AG10803 (cell line): ENCODE results near the gene ARID3C.
A peak's percentile ranks its signal among the peaks of the same experiment; 100 is the strongest.

Experiments used
- DNase-seq: peaks from one replicate; pipeline ENCODE4 v3.0.0; 2010; ENCODE audit warnings: low read depth
- H3K4me3 ChIP-seq: 2 replicates; pipeline ENCODE4 v1.5.1; 2011; ENCODE audit warnings: mild to moderate bottlenecking, low read length, control low read depth
- TF ChIP-seq, protein P1 (sequence below): conservative IDR thresholded peaks from 2 replicates; pipeline ENCODE4 v1.5.1; 2011; ENCODE audit warnings: mild to moderate bottlenecking, low read length, control low read depth, inconsistent platforms

Gene ARID3C

DNA sequence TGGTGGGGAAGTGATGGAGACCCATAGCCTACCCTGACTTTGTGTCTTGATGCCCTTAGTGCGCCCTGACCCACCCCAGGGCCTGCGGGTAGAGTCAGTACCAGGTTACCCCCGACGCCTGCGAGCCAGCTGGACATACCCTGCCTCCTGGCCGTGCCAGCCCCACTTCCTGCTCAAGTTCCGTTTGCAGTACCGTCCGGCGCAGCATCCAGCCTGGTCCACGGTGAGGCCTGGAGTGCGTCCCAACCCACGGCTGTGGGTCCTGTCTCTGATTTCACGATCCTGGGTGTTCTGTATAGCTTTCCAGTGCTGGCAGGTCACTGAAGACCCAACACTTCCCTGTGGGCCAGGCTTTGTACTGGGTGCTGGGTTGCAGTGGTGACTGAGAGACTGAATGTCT lies 29.6 kb upstream of the ARID3C start:
- TF ChIP-seq, protein P1, sequence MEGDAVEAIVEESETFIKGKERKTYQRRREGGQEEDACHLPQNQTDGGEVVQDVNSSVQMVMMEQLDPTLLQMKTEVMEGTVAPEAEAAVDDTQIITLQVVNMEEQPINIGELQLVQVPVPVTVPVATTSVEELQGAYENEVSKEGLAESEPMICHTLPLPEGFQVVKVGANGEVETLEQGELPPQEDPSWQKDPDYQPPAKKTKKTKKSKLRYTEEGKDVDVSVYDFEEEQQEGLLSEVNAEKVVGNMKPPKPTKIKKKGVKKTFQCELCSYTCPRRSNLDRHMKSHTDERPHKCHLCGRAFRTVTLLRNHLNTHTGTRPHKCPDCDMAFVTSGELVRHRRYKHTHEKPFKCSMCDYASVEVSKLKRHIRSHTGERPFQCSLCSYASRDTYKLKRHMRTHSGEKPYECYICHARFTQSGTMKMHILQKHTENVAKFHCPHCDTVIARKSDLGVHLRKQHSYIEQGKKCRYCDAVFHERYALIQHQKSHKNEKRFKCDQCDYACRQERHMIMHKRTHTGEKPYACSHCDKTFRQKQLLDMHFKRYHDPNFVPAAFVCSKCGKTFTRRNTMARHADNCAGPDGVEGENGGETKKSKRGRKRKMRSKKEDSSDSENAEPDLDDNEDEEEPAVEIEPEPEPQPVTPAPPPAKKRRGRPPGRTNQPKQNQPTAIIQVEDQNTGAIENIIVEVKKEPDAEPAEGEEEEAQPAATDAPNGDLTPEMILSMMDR = no peak
- no peak for DNase-seq
- no peak overlapping the region for H3K4me3 ChIP-seq

DNA sequence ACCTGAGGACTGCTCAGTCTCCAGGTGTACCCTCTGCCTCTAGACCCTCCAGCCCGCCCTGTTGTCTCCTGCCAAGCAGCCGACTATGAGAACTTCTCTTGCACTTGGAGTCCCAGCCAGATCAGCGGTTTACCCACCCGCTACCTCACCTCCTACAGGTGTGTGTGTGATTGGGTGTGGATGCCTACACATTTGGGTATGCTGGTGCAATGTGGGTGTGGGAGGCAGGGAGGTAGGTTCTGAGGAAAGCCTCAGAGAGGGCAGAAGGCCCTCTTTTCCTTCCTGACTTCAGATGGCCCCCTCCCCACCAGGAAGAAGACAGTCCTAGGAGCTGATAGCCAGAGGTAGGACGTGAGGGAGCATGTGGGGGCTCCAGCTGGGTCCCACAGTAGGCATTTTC lies 28.1 kb upstream of the ARID3C start:
- no peak overlapping the region for H3K4me3 ChIP-seq
- TF ChIP-seq, protein P1 = no peak
- no peak for DNase-seq

DNA sequence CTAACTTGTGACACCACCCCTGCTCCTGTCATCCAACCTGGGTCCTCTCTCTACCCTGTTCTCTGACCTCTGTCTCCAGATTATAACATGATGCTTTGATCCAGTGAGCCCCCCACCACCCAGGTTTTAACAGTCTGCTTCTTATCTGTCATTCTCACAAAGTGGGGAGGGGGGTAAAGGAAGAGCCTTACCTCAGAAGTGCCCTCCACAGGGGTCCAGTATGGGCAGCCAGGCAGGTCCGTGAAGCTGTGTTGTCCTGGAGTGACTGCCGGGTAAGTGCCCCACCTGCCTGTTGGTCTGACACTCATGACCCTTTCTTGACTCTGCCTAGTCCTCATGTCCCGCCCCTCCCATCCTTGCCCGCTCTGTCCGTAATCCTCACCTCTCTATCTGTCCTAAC lies 26.5 kb upstream of the ARID3C start:
- no peak for DNase-seq
- H3K4me3 ChIP-seq = no peak overlapping the region
- TF ChIP-seq, protein P1 = no peak

DNA sequence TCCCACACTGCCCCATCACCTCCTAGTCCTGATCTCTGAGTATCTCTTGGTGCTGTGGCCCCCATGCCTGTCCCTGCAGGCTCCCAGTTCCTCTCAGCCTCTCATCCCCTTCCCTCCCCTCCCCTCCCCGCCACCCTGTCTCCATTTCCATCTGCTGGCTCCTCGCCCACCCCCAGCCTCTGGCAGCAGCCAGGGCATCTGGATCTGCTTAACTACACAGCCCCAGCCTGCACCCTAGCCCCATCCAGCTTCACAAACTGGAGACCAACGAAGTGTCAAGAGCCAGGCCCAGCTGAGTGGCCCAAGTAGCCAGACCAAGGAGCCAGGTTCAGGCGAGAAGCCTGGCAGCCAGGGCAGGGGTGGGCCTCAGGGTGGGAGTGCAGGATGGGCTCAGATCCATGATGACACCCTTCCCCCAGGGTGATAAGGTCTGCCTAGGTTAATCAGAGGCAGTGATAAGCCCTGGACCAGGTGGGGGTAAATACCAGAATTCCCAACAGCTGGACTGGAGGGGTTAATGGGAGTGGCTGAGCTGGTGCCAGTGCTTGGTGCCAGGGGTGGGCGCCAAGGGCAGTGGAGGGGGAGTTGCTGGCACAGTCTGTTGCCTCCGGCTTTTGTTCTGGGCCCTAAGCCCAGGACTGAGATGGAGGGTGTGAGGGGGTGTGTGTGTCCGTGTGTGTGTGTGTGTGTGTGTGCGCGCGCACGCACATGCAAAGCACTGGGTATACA lies 25.6 kb upstream of the ARID3C start:
- peak overlapping the region; percentile 20 for H3K4me3 ChIP-seq
- TF ChIP-seq, protein P1 = no peak
- peak; percentile 91 for DNase-seq

DNA sequence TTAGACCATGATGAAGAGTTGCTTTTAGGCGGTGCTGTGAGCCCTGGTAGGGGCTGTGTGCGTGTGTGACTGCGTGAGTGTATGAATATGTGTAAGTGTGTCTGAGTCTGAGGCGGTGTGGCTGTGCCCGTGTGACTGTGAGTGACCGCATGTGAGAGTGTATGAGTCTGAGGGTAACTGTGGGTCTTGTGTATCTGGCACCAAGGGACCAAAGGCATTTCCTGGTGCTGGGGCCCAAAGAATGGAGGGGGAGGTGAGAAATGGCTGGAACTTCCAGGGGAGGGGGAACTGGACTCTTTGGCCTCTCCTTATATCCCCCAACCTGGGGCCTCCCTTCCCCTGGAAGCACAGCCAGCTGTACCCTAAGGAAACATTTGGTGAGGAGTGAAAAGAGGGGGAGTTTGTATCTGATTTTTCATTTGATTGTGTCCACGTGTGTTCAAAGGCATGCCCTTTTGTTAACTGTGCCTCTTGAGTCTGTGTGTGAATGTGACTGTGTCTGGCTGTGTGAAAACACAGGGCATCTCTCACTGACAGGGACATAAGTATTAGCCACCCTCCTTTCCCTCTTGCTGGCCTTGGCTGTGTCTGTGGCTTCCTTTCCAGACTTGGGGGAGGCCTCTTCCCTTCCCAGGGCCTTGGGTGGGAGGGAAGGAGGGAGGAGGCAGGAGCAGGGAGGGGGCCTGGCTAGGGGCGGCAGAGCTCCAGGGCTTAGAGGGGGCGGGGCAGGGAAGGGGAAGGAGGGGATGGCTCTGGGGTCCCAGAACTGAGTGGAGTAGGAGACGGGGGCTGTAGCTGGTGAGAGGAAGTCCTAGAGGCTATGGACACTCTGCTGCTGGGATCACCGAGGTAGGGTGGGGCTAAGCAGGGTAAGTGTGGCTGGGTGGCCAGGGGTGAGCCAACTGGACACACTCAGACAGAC lies 24.5 kb upstream of the ARID3C start:
- DNase-seq = peak; percentile 77
- TF ChIP-seq, protein P1 = no peak
- H3K4me3 ChIP-seq = peak overlapping the region; percentile 69

DNA sequence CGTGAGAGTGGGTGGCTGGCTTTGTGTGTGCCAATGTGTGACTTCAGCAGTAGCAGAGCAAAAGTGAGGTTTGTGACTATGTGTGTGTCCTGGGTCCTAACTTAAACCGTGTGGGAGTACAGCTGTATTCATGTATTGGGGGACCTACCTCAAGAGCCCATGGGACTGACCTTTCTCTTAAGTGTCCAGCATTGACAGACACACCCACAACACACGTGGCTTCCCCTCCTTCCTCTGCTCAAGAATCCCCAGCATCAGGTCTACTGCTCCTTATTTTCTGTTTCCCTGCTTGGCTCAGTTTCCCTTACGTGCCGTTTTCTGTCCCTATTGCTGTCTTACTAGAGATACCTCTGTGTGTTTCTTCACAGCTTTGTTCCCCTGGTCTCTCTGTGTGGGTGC lies 23.7 kb upstream of the ARID3C start:
- peak overlapping the region; percentile 69 for H3K4me3 ChIP-seq
- DNase-seq = peak; percentile 12
- TF ChIP-seq, protein P1 = no peak
